ENCODE measurements around the gene CHMP1B. TPM values are rescaled to one million over a fixed set of nuclear protein-coding genes. Genes with fewer than 3 reads are reported as not detected.

CHMP1B gene
- total RNA-seq, 4 donors from 2014 or later: 42.0 to 58.6 (median 49.7) TPM

GRCh38 chr18:11902522-11903292 lies 51.5 kb downstream of the CHMP1B start:
- no peak for DNase-seq (ENCODE audit: extremely low spot score)
- Histone ChIP-seq H3K4me3 (no peak overlapping the region), H3K4me1 (peaks cover 8 to 12% (median 11%) of the 10 kb centered on the region in 4 donors), H3K36me3 (peaks cover 10 to 53% (median 34%) of the 10 kb centered on the region in 4 donors), H3K9me3 (no peaks in the 10 kb centered on the region), H3K27ac (replicated peaks in 1 of 4) (no peak overlapping the region), H3K27me3 (no peaks in the 10 kb centered on the region)
- WGBS: 63% methylated on average over 7 of the region's 7 CpGs
- TF ChIP-seq POLR2AphosphoS5 (IDR thresholded peaks at IDR 0.05) (no peak), POLR2A (IDR thresholded peaks at IDR 0.05; ENCODE audit: low read depth) (no peak), CTCF (IDR thresholded peaks at IDR 0.05) (no peak), EP300 (IDR thresholded peaks at IDR 0.05) (no peak)
- intact Hi-C loops (cut with DNase I): no loop called here

Other genes with a start within 250 kb of the CHMP1B start
- not detected for gene SLC35G4, start 241.8 kb upstream of the CHMP1B start, total RNA-seq
- gene GNAL, start 162.1 kb upstream of the CHMP1B start, total RNA-seq: 10 to 100 TPM; 13.3 to 22.0 (median 19.9) TPM
- gene MPPE1, start 56.9 kb downstream of the CHMP1B start, total RNA-seq: 10 to 100 TPM; 10.9 to 30.2 (median 24.4) TPM
- 100 to 1,000 TPM in 3 of 4 donors, 10 to 100 TPM in 1; 90.1 to 317 (median 165) TPM for gene IMPA2, start 130.1 kb downstream of the CHMP1B start, total RNA-seq
- gene ANKRD62, start 242.4 kb downstream of the CHMP1B start, total RNA-seq: under 1 TPM in 1 of 4 donors, not detected in 3; 0.06 TPM

Data from esophagus muscularis mucosa (tissue), 4 donors.